Thyroid gland (tissue), 4 donors: Measurements from ENCODE around the gene EHD3.

Experiments
- POLR2A ChIP-seq, 2 donors: fragments of 450-650 bp; IDR thresholded peaks; one replicate each; pipeline ENCODE4 v1.6.1; 2017; ENCODE audit warnings: antibody characterized with exemption in 2 of 2, mild to moderate bottlenecking in 2 of 2, moderate library complexity in 1 of 2
- TF ChIP-seq, protein P1 (sequence below), 6 experiments: fragments of 200-600 bp in 3 of 6; fragments of 450-650 bp in 3 of 6; sonication (generic) in 3 of 6; IDR thresholded peaks; one replicate each; pipeline ENCODE4 v1.5.1; 2016 to 2019; ENCODE audit warnings: antibody characterized with exemption in 6 of 6, mild to moderate bottlenecking in 2 of 6, inconsistent platforms in 1 of 6, moderate library complexity in 1 of 6

DNA sequence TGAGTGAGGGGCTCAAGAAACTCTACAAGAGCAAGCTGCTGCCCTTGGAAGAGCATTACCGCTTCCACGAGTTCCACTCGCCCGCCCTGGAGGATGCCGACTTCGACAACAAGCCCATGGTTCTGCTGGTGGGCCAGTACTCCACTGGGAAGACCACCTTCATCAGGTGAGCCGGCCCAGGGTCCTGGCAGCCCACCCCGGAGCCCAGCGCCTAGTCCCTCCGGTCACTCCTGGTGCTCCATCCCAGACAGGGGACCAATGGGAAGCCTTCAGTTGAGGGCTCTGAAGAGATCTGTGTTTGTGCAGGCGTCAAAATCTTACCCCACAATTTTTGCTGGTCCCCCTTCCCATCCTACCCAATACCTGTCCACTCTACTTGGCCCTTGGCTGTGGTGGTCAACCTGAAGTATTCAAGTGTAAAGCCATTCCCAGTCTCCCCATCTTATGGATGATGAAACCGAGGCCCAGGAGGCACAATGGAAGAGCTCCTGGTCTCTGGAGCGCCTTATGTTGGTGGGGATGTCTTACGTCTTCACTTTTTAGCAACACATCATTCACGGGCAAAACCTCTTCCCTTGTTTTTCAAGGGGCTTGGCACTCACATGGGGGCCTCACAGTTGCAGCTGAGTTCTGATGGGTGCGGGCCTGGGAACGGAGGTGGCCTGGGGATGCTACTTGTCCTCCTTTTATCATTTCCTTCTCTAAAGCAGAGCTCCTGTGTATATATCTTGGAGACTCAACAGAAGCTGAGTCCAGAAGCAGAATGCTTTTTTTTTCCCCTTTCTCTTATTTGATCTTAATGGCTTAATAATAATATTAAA, 941 bp downstream of the EHD3 start:
- TF ChIP-seq, protein P1, sequence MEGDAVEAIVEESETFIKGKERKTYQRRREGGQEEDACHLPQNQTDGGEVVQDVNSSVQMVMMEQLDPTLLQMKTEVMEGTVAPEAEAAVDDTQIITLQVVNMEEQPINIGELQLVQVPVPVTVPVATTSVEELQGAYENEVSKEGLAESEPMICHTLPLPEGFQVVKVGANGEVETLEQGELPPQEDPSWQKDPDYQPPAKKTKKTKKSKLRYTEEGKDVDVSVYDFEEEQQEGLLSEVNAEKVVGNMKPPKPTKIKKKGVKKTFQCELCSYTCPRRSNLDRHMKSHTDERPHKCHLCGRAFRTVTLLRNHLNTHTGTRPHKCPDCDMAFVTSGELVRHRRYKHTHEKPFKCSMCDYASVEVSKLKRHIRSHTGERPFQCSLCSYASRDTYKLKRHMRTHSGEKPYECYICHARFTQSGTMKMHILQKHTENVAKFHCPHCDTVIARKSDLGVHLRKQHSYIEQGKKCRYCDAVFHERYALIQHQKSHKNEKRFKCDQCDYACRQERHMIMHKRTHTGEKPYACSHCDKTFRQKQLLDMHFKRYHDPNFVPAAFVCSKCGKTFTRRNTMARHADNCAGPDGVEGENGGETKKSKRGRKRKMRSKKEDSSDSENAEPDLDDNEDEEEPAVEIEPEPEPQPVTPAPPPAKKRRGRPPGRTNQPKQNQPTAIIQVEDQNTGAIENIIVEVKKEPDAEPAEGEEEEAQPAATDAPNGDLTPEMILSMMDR (IDR thresholded peaks at IDR 0.05): no peak
- no peak for TF ChIP-seq POLR2A (IDR thresholded peaks at IDR 0.05)
